Activated T-helper 9 cell treated with anti-CD3 and anti-CD28 coated beads, Interleukin-2, amount 50 U/mL, for 16 hours (primary cell): Measurements from ENCODE around the gene NOL9.

Source experiments
- DNase-seq: peaks from one replicate; pipeline ENCODE4 v3.0.0-alpha.2; 2020; ENCODE audit warnings: low read depth

Gene NOL9

GRCh38 chr1:6590046-6590445 is 35.7 kb upstream of the NOL9 start:
- no peak for DNase-seq

DNA sequence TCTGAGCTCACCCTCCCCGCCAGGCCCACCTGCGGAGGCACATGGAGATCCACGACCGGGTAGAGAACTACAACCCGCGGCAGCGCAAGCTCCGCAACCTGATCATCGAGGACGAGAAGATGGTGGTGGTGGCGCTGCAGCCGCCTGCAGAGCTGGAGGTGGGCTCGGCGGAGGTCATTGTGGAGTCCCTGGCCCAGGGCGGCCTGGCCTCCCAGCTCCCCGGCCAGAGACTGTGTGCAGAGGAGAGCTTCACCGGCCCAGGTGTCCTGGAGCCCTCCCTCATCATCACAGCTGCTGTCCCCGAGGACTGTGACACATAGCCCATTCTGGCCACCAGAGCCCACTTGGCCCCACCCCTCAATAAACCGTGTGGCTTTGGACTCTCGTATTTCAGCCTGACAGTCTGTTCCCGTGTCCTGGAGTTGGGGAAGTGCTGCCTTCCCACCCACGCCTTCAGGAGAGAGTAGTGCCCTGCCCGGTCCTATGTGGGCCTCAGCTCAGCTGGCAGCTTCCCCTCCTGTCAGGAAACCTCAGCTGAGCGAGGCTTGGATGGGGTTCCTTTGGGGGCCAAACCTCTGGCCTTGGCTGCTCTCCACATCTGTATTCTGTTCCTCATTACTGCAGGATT is 34.7 kb upstream of the NOL9 start:
- DNase-seq, result no peak

- no peak for DNase-seq
Observed at GRCh38 chr1:6588128-6588892, 34.0 kb upstream of the NOL9 start.

DNA sequence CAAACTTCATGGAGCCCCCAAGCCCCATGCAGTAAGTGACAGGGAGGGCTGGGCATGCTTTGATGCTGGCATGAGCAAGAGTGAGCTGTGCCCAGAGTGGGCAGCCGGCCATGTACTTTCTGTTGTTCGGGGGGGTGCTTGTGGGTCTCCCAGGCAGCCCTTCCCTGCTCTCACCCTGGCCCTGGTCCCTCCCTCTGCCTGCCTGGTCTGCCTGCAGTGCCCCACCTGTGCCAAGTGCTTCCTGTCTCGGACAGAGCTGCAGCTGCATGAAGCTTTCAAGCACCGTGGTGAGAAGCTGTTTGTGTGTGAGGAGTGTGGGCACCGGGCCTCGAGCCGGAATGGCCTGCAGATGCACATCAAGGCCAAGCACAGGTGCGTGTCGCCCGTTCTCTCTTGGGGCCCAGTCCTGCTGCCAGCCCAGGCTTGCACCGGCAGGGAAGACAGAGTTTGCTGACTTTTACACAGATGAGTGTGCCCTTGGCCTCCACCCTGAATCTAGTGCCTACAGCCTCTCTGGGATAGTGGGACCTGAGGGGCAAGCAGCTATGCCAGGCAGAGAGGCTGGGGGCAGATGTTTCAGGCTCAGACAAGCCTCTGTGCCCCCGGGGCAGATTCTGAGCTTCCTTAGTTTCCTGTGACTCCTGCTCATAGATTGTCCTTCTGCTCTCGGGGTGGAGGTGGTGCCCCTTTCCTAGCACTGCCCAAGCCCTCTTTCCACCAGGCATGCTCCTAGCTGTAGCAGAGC is 33.1 kb upstream of the NOL9 start:
- DNase-seq, result no peak

GRCh38 chr1:6586404-6586816 is 32.1 kb upstream of the NOL9 start:
- no peak for DNase-seq

DNA sequence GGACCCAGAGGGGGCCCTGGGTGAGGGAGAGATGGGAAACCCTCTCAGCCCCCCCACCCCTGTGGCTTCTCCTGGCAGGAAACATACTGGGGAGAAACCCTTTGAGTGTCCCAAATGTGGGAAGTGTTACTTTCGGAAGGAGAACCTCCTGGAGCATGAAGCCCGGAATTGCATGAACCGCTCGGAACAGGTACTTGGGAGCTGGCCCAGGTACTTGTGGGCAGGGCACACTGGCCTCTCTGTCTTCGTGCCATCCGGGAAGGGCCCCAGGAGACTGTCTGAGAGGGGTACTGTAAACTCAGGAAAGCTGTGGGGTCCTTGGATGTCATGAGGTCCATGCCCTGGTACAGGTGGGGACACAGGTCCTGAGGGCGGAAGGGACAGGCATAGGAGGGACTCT is 31.5 kb upstream of the NOL9 start:
- DNase-seq, result no peak

- no peak for DNase-seq
Observed at GRCh38 chr1:6585081-6585722, 30.9 kb upstream of the NOL9 start.

GRCh38 chr1:6584126-6585080 is 30.1 kb upstream of the NOL9 start:
- DNase-seq, result no peak

GRCh38 chr1:6582370-6582769 is 28.1 kb upstream of the NOL9 start:
- no peak for DNase-seq

DNA sequence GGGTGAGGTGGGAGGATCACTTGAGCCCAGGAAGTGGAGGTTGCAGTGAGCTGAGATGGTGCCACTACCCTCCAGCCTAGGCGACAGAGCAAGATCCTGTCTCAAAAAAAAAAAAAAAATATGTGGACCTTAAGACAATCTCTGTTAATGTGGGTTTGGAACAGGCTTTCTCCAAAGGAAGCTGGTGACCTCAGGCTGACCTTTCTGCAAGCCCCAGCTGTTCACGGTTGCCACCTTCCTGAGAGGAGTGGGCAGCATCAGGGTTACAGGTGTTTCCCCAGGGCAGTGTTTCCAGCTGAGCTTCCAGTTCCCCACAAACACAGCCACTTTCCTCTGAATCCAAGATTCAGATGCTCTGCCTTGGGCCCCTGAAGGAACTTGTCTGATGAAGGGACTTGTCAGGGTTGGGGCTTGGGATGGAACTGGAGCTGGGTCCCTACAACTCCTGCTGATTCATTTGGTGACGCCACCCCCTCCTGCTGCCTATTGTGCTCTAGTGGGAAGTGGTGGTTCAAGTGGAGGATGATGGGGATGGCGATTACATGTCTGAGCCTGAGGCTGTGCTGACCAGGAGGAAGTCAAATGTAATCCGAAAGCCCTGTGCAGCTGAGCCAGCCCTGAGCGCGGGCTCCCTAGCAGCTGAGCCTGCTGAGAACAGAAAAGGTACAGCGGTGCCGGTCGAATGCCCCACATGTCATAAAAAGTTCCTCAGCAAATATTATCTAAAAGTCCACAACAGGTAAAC is 27.4 kb upstream of the NOL9 start:
- DNase-seq, result no peak

GRCh38 chr1:6580593-6581409 is 26.5 kb upstream of the NOL9 start:
- DNase-seq, result no peak

- DNase-seq, result no peak
Observed at GRCh38 chr1:6580119-6580592, 25.8 kb upstream of the NOL9 start.

DNA sequence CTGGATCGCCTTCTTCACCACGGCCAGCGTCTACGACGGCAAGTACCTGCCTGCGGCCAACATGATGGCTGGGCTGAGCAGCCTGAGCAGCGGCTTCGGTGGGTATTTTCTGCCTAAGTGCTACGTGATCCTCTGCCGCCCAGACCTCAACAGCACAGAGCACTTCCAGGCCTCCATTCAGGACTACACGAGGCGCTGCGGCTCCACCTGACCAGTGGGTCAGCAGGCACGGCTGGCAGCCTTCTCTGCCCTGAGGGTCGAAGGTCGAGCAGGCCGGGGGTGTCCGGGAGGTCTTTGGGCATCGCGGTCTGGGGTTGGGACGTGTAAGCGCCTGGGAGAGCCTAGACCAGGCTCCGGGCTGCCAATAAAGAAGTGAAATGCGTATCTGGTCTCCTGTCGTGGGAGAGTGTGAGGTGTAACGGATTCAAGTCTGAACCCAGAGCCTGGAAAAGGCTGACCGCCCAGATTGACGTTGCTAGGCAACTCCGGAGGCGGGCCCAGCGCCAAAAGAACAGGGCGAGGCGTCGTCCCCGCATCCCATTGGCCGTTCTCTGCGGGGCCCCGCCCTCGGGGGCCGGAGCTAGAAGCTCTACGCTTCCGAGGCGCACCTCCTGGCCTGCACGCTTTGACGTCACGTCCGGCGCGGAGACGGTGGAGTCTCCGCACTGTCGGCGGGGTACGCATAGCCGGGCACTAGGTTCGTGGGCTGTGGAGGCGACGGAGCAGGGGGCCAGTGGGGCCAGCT is 25.2 kb upstream of the NOL9 start, which contains the start of gene ZBTB48:
Gene ZBTB48, plus strand, starts transcription at position 621 of the 745 bp plus-strand sequence. CDS start 616 bp downstream, outside the sequence.
- peak; percentile 96 for DNase-seq

- DNase-seq, result no peak
Observed at GRCh38 chr1:6578624-6579373, 24.5 kb upstream of the NOL9 start.

GRCh38 chr1:6577831-6578525 is 23.7 kb upstream of the NOL9 start:
- DNase-seq, result no peak

- DNase-seq, result no peak
Observed at GRCh38 chr1:6574818-6575217, 20.5 kb upstream of the NOL9 start.

DNA sequence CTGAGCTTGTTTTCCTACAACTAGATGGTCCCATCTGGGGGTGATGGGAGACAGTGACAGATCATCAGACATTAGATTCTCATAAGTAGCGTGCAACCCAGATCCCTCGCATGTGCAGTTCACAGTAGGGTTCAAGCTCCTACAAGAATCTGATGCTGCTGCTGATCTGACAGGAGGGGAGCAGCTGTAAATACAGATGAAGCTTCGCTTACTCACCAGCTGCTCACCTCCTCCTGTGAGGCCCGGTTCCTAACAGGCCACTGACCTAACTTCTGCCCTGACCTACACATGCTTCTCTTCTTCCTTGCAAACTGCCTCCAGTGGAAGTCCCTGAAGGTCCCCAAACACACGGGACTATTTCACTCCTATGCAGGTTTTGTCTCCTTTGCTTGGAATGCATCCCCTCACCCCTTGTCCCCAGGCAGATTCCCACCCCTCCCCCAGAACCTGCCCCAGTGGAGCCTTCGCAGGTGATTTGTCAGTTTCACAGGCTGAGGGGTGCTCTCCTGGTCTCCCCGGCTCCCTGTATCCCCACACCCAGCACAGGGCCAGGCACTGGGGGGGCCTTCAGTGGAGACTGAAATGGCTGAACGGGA is 19.8 kb upstream of the NOL9 start:
- DNase-seq, result no peak
